GM12891 (cell line): ENCODE results near the gene POLD1.

Source experiments
- POLR2A ChIP-seq: IDR thresholded peaks from 2 replicates; pipeline ENCODE4 v1.6.1; 2011; ENCODE audit warnings: low read depth, low read length, control low read depth
- POLR2AphosphoS5 ChIP-seq: IDR thresholded peaks from 2 replicates; pipeline ENCODE4 v1.6.1; 2011; ENCODE audit warnings: low read depth, low read length, control low read depth
- TAF1 ChIP-seq: IDR thresholded peaks from 2 replicates; pipeline ENCODE4 v1.6.1; 2011; ENCODE audit warnings: low read depth, low read length, control low read depth

- TF ChIP-seq POLR2A, result no peak
- TF ChIP-seq POLR2AphosphoS5, result no peak
- no peak for TF ChIP-seq TAF1
These were observed 43.8 kb upstream of the POLD1 start for GRCh38 chr19:50340331-50340730.
